GM18526 (cell line): ENCODE data around the gene LRFN3.

ENCODE experiments used
- POLR2A ChIP-seq: IDR thresholded peaks from 3 replicates; pipeline ENCODE4 v1.6.1; 2011; ENCODE audit not compliant: insufficient read length; ENCODE audit errors: extremely low read depth

LRFN3 gene

GRCh38 chr19:35902870-35903475 is 33.2 kb upstream of the LRFN3 start:
- no peak for TF ChIP-seq POLR2A

GRCh38 chr19:35903550-35904179 is 32.5 kb upstream of the LRFN3 start:
- TF ChIP-seq POLR2A: peak; percentile 79

- no peak for TF ChIP-seq POLR2A
These were observed 31.7 kb upstream of the LRFN3 start for GRCh38 chr19:35904311-35905068.

- TF ChIP-seq POLR2A: no peak
These were observed 30.9 kb upstream of the LRFN3 start for GRCh38 chr19:35905178-35905727.

GRCh38 chr19:35907377-35907745 is 28.8 kb upstream of the LRFN3 start:
- TF ChIP-seq POLR2A: no peak

- TF ChIP-seq POLR2A: no peak
These were observed 28.1 kb upstream of the LRFN3 start, which contains the start of gene TYROBP for GRCh38 chr19:35908010-35908441. Gene TYROBP, minus strand, starts transcription at chr19:35908295. Its CDS starts 67 bp downstream, at chr19:35908228.

GRCh38 chr19:35908973-35909683 is 27.0 kb upstream of the LRFN3 start:
- peak; percentile 39 for TF ChIP-seq POLR2A

- TF ChIP-seq POLR2A: no peak
These were observed 26.5 kb upstream of the LRFN3 start for GRCh38 chr19:35909684-35910035.

- no peak for TF ChIP-seq POLR2A
These were observed 25.0 kb upstream of the LRFN3 start for GRCh38 chr19:35911173-35911572.

- no peak for TF ChIP-seq POLR2A
These were observed 24.4 kb upstream of the LRFN3 start for GRCh38 chr19:35911790-35912189.

- TF ChIP-seq POLR2A: no peak
These were observed 22.6 kb upstream of the LRFN3 start for GRCh38 chr19:35913589-35913988.

- TF ChIP-seq POLR2A: no peak
These were observed 20.7 kb upstream of the LRFN3 start for GRCh38 chr19:35915443-35915842.

GRCh38 chr19:35919306-35919705 is 16.9 kb upstream of the LRFN3 start:
- no peak for TF ChIP-seq POLR2A

- no peak for TF ChIP-seq POLR2A
These were observed 15.2 kb upstream of the LRFN3 start for GRCh38 chr19:35921012-35921411.

- no peak for TF ChIP-seq POLR2A
These were observed 10.7 kb upstream of the LRFN3 start for GRCh38 chr19:35925501-35925900.
